T-helper 22 cell (primary cell): ENCODE data around the gene CEND1.

Source experiments
- DNase-seq: peaks from one replicate; pipeline ENCODE4 v3.0.0-alpha.2; 2020; ENCODE audit warnings: low read depth

The CEND1 gene

DNA sequence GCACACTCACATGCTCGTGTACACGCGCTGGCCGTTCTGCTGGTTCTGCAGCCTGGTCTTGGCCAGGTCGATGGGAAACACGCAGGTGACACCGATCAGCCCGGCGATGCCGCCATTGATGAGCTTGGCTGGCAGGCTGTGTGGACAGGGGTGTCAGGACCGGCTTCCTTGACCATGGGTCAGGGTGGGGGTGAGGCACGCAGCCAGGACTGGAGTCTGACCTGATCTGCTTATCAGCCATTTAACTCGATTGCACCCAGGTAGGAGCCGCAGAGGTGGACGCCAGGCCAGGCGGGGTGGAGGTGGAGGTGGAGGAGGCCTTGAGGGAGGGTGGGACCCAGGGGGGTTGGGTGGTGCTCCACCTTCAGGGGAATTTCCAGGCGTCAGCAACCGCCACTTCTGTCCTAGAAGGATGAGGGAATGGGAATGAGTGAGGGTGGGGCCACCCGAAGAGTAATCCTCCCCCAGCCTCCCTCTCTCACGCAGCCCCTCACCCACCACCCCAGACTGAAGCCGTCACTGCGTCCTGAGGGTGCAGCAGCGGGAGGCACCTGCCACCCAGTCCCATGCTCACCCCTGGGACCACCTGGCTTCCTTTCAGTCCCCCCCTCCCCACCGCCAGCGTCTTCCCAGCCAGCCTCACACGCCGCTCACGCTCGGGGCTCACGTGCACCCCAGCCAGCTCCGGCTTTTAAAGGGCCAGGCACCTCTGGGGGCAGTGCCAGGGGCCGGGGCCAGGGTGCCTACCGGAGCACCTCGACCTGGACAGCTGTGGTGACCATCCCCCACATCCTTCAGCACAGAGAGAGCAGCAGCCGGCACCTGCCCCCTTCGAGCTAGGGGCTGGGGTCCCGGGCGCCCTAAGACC lies 5.1 kb upstream of the CEND1 start:
- no peak for DNase-seq

DNA sequence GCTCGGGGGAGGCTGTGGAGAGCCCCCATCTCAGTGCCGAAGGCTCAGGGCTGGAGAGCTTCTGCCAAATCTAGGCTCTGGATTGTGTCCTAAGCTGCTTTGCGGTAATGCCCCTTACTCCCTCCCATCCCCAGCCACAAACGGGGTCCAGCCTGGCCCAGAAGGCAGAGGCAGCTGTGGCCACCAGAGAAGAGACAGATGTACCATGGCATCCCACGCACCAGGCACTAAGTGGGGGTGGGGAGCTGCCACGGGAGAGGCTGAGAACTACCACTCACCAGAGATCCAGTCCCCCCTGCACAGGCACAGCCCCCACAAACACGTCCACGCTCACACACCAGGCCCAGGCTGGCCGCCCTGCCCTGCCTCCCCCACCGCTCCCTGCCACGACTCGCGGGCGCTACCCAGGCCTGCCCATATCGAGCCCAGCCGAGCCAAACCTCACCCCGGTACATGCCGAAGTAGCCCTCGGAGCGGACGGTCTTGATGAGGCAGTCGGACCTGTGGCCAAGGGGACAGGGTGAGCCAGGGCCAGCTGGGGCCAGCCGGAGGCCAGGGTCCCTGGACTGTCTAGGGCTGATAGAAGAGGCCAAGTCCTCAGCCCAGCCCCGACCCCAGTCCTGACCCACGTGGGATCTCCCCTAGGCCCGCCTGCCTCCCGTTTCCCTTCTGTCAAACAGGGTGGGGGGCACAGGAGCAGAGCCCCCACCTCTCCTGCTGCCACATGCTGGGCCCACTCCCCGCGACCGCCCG lies 4.3 kb upstream of the CEND1 start:
- no peak for DNase-seq

- no peak for DNase-seq
Observed at GRCh38 chr11:793556-793955, 3.7 kb upstream of the CEND1 start.

DNA sequence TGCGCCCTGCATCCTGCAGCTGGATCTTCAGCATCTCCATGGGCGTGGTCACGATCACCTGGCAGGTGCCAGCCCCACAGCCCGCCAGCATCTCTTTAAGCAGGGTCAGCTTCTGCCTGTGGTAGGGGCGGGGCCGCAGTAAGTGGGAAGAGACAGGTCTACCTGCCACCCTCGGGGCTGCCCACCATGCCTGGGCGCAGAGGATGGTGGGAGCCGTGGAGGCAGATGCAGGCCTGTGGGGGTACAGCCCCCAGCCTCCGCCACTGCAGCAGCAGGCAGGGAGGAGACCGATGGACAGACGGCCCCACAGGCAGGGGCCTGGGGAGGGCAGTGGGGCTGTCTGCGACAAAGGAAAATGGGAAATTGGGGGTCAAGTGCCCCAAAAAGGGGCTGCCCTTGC lies 3.0 kb upstream of the CEND1 start:
- DNase-seq = no peak

DNA sequence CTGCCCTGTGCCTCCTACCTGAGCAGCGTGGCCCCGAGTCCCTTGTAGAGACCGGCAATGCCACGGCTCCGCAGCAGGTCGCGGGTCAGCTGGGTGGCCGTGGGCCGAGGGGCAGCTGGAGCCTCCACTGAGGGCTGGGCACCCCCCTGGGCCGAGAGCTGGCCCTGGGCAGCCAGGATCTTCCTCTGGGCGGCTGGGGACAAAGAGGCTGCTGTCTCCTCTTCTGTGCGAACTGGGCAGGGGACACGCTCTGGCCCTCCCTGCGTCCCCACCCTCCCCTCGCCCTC lies 2.6 kb upstream of the CEND1 start:
- no peak for DNase-seq

- no peak for DNase-seq
Observed at GRCh38 chr11:791658-792534, 2.0 kb upstream of the CEND1 start.

DNA sequence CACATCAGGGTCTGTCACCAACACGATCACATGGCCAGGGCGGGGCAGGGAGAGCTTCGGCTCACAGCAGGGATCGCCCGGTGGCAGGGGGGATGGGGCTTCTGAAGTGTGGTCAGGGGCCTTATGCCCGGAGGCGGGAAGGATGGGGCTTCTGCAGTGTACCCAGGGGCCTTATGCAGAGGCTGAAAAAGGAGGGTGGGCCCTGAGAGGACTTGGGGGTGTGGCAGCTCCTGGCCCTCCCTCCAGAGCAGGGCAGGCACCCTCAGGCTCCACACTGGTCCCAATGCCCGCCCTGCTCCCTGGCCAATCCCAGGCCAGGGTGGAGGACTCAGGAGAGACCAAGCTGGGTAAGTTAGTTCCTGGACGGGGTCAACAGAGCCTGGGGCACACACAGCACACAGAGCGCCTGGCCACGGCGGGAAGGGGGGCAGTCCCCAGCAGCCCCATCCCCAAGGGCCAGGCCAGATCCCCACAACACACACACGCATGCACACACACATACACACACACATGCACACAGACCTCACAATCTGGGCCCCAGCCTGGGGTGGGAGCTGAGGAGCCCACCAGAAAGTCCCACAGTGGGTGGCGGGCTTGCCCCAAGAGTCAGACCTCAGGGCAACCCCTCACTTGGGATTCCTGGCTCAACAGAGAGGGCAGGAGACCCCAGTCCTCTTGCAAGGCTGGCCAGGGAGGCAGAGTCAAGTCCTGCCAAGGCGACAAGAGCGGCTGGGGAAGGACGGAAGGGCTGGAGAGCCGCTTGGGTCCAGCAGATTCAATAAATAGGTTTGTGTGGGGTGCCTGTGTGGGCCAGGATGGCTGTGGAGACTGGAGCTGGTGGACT lies 1.1 kb upstream of the CEND1 start:
- no peak for DNase-seq

- DNase-seq = no peak
Observed at GRCh38 chr11:788953-789940, 643 bp downstream of the CEND1 start.

DNA sequence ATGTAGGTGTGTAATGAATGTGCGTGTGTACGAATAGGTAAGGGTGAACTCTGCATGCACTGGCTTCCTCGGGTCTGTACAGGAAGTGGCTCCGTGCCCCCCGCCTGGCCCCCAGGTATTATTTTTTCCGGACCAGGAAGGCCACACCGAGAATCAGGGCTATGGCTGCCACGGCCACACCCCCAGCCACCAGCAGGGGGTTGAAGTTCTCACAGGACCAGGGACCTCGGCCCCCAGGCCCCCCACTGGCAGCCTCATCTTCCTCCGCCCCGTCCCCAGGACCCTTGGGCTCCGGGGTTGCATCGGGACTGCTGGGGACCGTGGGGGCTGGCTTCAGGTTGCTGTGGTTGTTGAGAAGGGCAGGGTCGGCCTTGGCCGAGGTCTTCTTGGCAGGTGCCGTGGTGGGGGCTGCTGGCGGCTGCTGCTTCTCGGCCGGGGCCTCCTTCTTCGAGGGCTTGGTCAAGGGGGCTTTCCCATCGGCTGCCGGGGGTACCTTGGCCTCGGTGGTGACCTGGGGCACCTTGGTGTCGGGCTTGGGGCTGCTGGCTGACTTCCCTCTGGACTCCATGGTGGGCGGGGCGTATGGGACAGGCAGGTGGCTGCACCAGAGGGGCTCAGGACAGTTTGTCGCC lies 1.8 kb downstream of the CEND1 start:
- DNase-seq = no peak

DNA sequence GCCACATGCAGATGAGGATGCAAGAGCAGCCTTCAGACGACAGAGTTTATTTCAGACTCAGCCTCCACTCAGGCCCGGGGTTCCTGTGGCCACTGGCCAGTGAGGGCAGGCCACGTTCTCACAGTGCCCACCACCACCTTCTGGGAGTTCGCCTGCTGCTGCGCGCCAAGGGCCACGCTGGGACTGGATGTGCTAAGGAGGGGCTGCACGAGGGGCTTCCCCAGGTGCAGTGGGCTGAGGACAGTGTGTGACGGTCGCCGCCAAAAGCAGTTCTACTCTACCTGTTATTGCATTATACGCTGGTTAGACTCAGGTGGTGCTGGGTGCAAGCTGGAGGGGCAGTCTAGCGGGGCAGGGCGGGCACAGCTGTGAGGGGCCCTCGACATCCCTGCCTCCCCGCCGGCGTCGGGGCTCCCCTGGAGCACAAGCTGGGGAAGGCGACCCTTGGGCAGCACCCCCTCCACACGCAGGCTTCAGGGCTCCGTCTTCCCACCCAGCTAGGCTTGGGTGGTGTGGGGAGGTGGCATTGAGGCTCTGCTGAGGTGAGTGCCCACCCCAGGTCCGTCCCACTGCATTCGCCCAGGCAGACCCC lies 2.7 kb downstream of the CEND1 start:
- no peak for DNase-seq

- DNase-seq = no peak
Observed at GRCh38 chr11:786235-787083, 3.4 kb downstream of the CEND1 start.

DNA sequence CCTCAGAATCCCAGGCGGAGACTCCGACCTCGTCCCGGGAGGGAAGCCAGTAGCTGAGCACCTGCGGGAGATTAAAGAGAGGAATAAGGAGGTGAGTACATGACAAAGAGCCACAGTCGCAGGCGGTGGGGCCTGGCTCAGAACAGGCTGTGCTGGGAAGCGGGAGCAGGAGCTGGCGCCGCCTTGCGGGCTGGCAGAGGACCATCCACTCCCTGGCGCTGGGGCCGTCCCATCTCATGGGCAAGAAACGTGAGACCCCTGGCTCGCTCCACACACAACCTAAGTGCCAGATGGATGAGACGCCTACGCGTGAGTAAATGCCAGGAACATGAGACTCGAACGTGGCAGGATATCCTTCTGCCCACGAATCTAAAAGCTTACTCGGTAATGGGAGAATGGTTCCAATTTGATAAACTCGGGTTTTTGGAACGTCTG lies 6.3 kb downstream of the CEND1 start:
- no peak for DNase-seq

DNA sequence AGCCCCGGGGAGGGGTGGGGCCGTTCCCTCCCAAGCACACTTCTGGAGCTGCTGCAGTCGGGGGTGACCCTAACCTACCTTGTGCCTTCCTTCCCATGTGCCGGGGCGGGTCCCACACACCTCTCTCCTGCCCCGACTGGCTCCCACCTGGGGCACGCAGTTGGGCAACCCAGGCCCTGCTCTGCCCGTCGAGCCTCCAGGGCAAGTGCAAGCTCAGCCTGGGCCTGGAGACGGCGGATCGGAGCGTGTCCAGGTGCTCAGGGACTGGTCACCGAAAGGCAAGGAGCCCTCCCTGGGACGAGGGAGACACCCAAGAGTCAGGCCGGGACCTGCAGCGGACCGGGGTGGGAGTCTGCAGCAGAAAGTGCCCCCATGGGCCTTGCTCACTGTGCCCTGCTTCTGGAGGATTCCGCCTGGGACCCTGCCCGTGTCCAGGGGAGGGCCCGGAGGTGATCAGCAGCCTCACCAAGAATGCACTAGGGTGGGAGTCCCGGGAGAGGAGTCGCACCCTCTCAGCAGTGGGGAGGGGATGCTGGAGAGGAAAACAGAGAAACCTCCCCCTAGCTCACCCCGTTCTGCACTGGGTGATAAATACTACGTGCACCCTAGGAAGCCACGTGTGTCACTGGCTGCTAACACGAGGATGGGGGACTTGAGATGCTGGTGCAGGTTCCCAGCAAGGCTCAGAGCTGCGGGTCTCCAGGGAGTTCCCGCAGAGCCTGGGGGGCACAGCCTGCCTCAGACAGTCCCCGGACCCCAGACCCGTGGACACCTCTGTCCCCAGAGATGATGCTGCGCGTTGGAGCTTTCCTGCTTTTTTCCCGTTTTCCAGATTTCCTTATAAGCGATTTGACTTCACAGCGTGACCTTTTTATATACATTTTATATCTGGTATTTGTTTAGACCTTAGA lies 7.4 kb downstream of the CEND1 start:
- no peak for DNase-seq

- DNase-seq = no peak
Observed at GRCh38 chr11:779955-780532, 9.8 kb downstream of the CEND1 start.

GRCh38 chr11:778976-779954 lies 10.6 kb downstream of the CEND1 start:
- no peak for DNase-seq
